Coronary artery (tissue), 2 donors: ENCODE results near the gene MMD2.

Experiments used
- DNase-seq: peaks from one replicate; pipeline ENCODE4 v3.0.0-alpha.2; 2017; ENCODE audit warnings: low spot score
- H3K27ac ChIP-seq, 2 donors: fragments of 200-600 bp; sonication (generic); one replicate each; pipeline ENCODE4 v1.5.1; 2016 to 2019
- H3K4me3 ChIP-seq: fragments of 200-600 bp; sonication (generic); 2 replicates; pipeline ENCODE4 v1.5.1; 2016; ENCODE audit warnings: mild to moderate bottlenecking, moderate library complexity
- CTCF ChIP-seq: fragments of 200-600 bp; sonication (generic); IDR thresholded peaks from one replicate; pipeline ENCODE4 v1.5.1; 2019; ENCODE audit warnings: antibody characterized with exemption

MMD2 gene

GRCh38 chr7:4868493-4868892 lies 90.5 kb downstream of the MMD2 start:
- DNase-seq: no peak
- Histone ChIP-seq H3K27ac (no peak overlapping the region), H3K4me3 (no peak overlapping the region)
- no peak for TF ChIP-seq CTCF

DNA sequence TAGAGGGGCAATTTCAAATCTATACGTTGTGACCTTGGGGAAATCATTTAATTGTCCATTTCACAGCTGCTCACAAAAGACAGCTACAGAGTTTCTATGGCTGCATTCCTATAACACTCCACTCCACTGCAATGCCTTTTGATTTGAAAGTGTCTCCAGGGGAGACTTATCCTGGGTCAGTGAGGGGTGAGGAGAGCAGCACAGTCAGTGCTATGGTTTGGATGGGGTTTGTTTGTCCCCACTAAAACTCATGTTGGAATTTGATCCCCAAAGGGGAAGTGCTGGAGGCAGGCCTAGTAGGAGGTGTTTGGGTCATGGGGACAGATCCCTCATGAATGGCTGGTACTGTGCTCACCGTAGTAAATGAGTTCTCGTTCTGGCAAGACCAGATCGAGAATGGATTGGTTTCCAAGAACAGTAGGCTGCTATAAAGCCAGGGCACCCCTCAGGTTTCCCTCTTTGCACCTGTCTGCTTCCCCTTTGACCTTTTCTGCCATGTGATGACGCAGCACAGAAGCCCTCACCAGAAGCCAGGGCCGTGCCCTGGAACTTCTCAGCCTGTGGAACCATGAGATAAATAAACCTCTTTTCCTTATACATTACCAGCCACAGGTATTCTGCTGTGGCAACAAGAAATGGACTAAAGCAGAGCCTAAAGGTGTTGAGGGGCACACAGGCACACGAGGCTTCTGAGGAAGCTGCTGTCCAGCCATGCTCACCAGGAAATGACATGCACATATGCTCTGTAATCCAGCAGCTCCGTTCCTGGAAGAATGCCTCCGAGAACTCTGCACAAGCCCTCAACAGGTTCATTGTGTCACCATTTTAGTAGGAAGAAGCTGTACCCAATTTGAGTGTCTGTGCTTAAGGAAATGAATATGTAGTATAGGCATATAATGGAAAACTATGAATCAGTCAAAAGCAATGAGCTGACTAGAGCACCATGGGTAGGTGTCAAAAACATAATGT lies 92.2 kb downstream of the MMD2 start:
- H3K27ac ChIP-seq: no peak overlapping the region
- no peak for TF ChIP-seq CTCF
- no peak for DNase-seq
- no peak overlapping the region for H3K4me3 ChIP-seq

GRCh38 chr7:4862156-4862555 lies 96.8 kb downstream of the MMD2 start:
- peak overlapping the region; percentile 65 for H3K4me3 ChIP-seq
- no peak for TF ChIP-seq CTCF

GRCh38 chr7:4861673-4862072 lies 97.3 kb downstream of the MMD2 start, which contains the start of gene PAPOLB:
Gene PAPOLB, minus strand, starts transcription at chr7:4862030. Its CDS starts 220 bp downstream, at chr7:4861810.
- Histone ChIP-seq H3K27ac (no peak within 1 kb of the TSS), H3K4me3 (peak within 1 kb of the TSS; percentile 65)
- peak; percentile 50 for DNase-seq
- TF ChIP-seq CTCF: no peak

More at GRCh38 chr7:4862156-4862555, 96.8 kb downstream of the MMD2 start:
- peak; percentile 16 for DNase-seq
- no peak overlapping the region for H3K27ac ChIP-seq

DNA sequence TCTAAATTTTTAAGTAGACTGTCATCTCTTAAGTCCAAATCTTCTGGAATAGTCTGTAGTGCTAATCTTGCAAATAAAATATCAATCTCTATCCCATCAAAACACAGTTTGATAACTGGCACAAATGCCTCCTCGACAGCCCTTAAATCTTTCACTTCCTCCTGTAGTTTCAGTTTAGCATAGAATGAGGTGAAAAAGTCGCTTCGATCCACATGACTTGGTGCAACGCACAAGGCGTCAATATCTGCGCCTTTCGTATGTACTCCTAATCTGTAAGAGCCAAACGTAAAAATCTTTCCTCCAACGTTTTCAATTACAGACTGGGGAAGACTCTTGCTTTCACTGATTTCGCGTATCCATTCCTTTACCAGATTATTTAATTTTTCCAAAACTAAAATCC lies 97.8 kb downstream of the MMD2 start:
- Histone ChIP-seq H3K4me3 (peak overlapping the region; percentile 65), H3K27ac (no peak overlapping the region)
- no peak for TF ChIP-seq CTCF
- DNase-seq: peak; percentile 11

DNA sequence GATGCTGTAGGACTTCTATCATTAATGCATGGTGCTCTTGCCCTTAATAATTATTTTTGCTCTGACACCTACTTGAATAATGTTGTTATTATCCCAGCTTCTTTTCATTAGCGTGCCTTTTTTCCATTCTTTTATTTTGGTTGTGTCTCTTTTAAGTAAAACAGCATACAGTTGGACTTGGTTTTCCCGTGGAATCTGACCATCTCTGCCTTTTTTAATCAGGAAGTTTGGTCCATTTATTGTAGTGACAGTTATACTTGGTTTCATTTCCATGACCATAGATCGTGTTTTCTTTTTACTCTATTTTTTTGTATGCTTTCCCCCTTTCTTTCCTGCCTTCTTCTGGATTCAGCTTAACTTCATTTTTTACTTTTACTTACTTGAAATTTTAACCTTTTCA lies 101.8 kb downstream of the MMD2 start:
- Histone ChIP-seq H3K27ac (no peak overlapping the region), H3K4me3 (no peak overlapping the region)
- DNase-seq: no peak
- TF ChIP-seq CTCF: no peak
